OCI-LY7 (cell line): ENCODE data around the gene EIF3K. TPM values are rescaled to one million over a fixed set of nuclear protein-coding genes. Genes with fewer than 3 reads are reported as not detected.

ENCODE experiments used
- BruUV-seq: library from RNA; stranded (reverse); fragments of 400-500 nt; replicated peaks from 2 replicates; lab custom pipeline; 2021; lab: Mats Ljungman, UMichigan
- CTCF ChIA-PET: fragments of 300-600 bp; sonication (Branson Sonifier 250); formaldehyde crosslinking; loops from one replicate; lab custom pipeline; 2022; ENCODE audit warnings: antibody characterized with exemption; ENCODE audit not compliant: unreplicated experiment; lab: Charles Lee
- POLR2A ChIA-PET: fragments of 300-600 bp; sonication (Branson Sonifier 250); formaldehyde crosslinking; loops from one replicate; lab custom pipeline; 2022; ENCODE audit warnings: antibody characterized with exemption; lab: Charles Lee
- DNase-seq: peaks from one replicate; pipeline ENCODE4 v3.0.0-alpha.2; 2015; ENCODE audit warnings: low spot score
- H2AFZ ChIP-seq: fragments of 200-600 bp; sonication (generic), shearing (Covaris generic); 2 replicates; pipeline ENCODE4 v1.6.1; 2014; ENCODE audit warnings: mild to moderate bottlenecking, antibody characterized with exemption, low read length, moderate library complexity
- H3K27ac ChIP-seq: fragments of 200-600 bp; sonication (generic); 2 replicates; pipeline ENCODE4 v1.5.1; 2014; ENCODE audit warnings: mixed run types, low read depth, mild to moderate bottlenecking, moderate library complexity, low read length, inconsistent platforms; ENCODE audit not compliant: poor library complexity, severe bottlenecking
- H3K36me3 ChIP-seq: fragments of 200-600 bp; sonication (generic); 2 replicates; pipeline ENCODE4 v1.6.1; 2014; ENCODE audit warnings: mild to moderate bottlenecking, antibody characterized with exemption, low read length, moderate library complexity, mixed read lengths; ENCODE audit not compliant: insufficient read depth
- H3K4me1 ChIP-seq: fragments of 200-600 bp; sonication (generic); 2 replicates; pipeline ENCODE4 v1.5.1; 2014; ENCODE audit warnings: mild to moderate bottlenecking, low read length; ENCODE audit not compliant: insufficient read depth, poor library complexity, severe bottlenecking
- H3K4me2 ChIP-seq: fragments of 200-600 bp; sonication (generic); 2 replicates; pipeline ENCODE4 v1.6.1; 2014; ENCODE audit warnings: mild to moderate bottlenecking, low read length
- H3K4me3 ChIP-seq: fragments of 200-600 bp; sonication (generic); 2 replicates; pipeline ENCODE4 v1.5.1; 2014; ENCODE audit warnings: mild to moderate bottlenecking, low read depth, low read length; ENCODE audit not compliant: poor library complexity, severe bottlenecking
- H3K79me2 ChIP-seq: fragments of 200-600 bp; sonication (generic); 2 replicates; pipeline ENCODE4 v1.6.1; 2016; ENCODE audit warnings: low read depth, mild to moderate bottlenecking, low read length, moderate library complexity, mixed read lengths; ENCODE audit not compliant: insufficient read depth
- H3K9me2 ChIP-seq: fragments of 200-600 bp; sonication (generic); 2 replicates; pipeline ENCODE4 v1.6.1; 2016; ENCODE audit warnings: mild to moderate bottlenecking, low read length, mixed read lengths; ENCODE audit not compliant: insufficient read depth
- H3K9me3 ChIP-seq: fragments of 200-600 bp; sonication (generic); 2 replicates; pipeline ENCODE4 v1.6.1; 2014; ENCODE audit warnings: mild to moderate bottlenecking, mixed run types, low read length, mixed read lengths
- H4K20me1 ChIP-seq: fragments of 200-600 bp; sonication (generic); 2 replicates; pipeline ENCODE4 v1.6.1; 2014; ENCODE audit warnings: mild to moderate bottlenecking, antibody characterized with exemption, low read length, moderate library complexity, mixed read lengths; ENCODE audit not compliant: insufficient read depth
- EZH2phosphoT487 ChIP-seq: fragments of 200-600 bp; sonication (generic); IDR thresholded peaks from 2 replicates; pipeline ENCODE4 v1.6.1; 2018; ENCODE audit warnings: low read depth, borderline replicate concordance, mild to moderate bottlenecking, mixed run types, antibody characterized with exemption, low read length, moderate library complexity, mixed read lengths
- intact Hi-C: fragments of 100-400 bp; cut with micrococcal nuclease; formaldehyde crosslinking; loops from one replicate; pipeline ENCODE4 v1.10.0; 2022; ENCODE audit not compliant: unreplicated experiment
- total RNA-seq, 2 experiments: library from RNA; depleted of rRNA in 1 of 2; stranded (reverse); fragments of >200 nt in 1 of 2; shearing (Covaris generic) in 1 of 2; gene quantifications; 2 replicates each; pipeline ENCODE4 v1.2.3, GENCODE V29; 2014 to 2022
- TF ChIP-seq, protein P1 (sequence below): fragments of 200-600 bp; sonication (generic); conservative IDR thresholded peaks from 2 replicates; pipeline ENCODE4 v1.5.1; 2014; ENCODE audit warnings: mild to moderate bottlenecking, antibody characterized with exemption, low read length, moderate library complexity, mixed read lengths

EIF3K gene
- total RNA-seq, 2 experiments from 2014 or later, result 321 to 364 TPM

DNA sequence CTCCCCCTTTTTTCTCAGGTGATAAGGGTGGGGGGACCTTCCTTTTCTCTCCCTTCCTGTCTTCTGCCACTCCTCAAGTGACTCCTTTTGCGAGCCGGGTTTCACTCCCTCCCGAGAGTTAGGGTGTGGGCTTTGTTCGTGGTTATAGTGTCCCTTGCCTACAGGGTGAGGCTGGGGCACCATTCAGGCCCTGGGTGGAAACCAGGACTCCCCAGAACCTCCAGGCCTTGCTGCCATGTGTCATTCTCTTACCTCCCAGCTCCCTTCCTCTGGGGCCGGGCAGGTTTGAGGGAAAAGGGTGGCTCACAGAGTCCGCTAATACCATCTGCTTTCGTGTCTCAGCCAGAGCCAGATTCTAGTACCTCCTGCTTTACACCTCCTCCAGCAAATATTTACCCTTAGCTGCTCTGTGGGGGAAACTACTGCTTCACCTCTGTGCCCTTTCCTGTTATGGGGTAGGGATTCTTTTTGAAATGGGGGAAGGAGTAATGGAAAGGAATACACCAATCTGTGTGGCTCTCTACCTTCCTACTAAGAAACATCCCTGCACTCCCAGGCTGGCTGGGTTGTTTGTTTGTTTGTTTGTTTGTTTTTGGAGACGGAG, 31.3 kb downstream of the EIF3K start:
- no TSS peak for BruUV-seq
- CTCF ChIA-PET, result no interaction called here
- no peak overlapping the region for H3K27ac ChIP-seq
- no peaks in the 10 kb centered on the region for H3K9me2 ChIP-seq
- intact Hi-C loops, result no loop called here
- peaks cover 27% of the 10 kb centered on the region for H4K20me1 ChIP-seq
- H3K4me3 ChIP-seq, result peak overlapping the region; percentile 99
- TF ChIP-seq, protein P1, sequence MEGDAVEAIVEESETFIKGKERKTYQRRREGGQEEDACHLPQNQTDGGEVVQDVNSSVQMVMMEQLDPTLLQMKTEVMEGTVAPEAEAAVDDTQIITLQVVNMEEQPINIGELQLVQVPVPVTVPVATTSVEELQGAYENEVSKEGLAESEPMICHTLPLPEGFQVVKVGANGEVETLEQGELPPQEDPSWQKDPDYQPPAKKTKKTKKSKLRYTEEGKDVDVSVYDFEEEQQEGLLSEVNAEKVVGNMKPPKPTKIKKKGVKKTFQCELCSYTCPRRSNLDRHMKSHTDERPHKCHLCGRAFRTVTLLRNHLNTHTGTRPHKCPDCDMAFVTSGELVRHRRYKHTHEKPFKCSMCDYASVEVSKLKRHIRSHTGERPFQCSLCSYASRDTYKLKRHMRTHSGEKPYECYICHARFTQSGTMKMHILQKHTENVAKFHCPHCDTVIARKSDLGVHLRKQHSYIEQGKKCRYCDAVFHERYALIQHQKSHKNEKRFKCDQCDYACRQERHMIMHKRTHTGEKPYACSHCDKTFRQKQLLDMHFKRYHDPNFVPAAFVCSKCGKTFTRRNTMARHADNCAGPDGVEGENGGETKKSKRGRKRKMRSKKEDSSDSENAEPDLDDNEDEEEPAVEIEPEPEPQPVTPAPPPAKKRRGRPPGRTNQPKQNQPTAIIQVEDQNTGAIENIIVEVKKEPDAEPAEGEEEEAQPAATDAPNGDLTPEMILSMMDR, result no peak
- TF ChIP-seq EZH2phosphoT487, result no peak
- peaks cover 25% of the 10 kb centered on the region for H3K4me1 ChIP-seq
- peak overlapping the region; percentile 95 for H3K4me2 ChIP-seq
- H3K79me2 ChIP-seq, result peaks cover 69% of the 10 kb centered on the region
- no peak for DNase-seq
- H3K9me3 ChIP-seq, result no peaks in the 10 kb centered on the region
- POLR2A ChIA-PET, result interaction anchor here (0.6 kb wide), 1 partner anchor 204 kb away, joined by 5 read pairs; no protein-coding TSS in a partner anchor
- H2AFZ ChIP-seq, result no peak overlapping the region
- H3K36me3 ChIP-seq, result peaks cover 23% of the 10 kb centered on the region

DNA sequence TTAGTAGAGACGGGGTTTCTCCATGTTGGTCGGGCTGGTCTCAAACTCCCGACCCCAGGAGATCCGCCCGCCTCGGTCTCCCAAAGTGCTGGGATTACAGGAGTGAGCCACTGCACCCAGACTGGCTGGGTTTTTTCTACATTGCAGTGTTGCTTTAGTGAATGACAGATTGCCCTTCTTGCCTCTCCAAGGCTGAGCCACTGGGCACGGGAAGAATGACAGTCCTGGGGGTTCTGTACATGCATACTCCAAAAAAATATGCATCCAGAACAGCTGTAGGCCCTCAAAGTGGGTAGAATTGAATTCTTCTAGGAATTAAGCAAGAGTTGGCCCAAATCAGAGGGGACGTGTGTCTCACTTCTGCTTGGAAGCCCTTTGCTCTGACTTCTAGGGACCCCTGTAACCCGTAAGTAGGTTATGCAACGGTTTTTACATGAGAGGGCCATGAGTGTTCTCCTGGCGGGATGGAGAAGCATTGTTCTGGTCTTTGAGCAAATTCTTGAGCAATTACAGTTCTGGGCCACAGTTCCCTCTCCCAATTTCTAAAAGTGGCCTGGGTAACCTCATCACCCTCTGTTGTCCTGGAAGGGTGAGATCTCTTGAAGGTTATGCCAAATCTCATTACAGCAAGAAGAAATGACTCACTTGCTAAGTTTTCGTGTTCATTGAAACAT, 32.1 kb downstream of the EIF3K start:
- H3K4me1 ChIP-seq, result peaks cover 25% of the 10 kb centered on the region
- no peak overlapping the region for H3K4me3 ChIP-seq
- no peak overlapping the region for H2AFZ ChIP-seq
- no peaks in the 10 kb centered on the region for H3K9me3 ChIP-seq
- H3K79me2 ChIP-seq, result peaks cover 77% of the 10 kb centered on the region
- DNase-seq, result no peak
- no peaks in the 10 kb centered on the region for H3K9me2 ChIP-seq
- H3K36me3 ChIP-seq, result peaks cover 28% of the 10 kb centered on the region
- H3K27ac ChIP-seq, result no peak overlapping the region
- TF ChIP-seq, protein P1, result no peak
- no peak for TF ChIP-seq EZH2phosphoT487
- H3K4me2 ChIP-seq, result no peak overlapping the region
- CTCF ChIA-PET, result no interaction called here
- H4K20me1 ChIP-seq, result peaks cover 33% of the 10 kb centered on the region
- POLR2A ChIA-PET, result no interaction called here
- intact Hi-C loops, result no loop called here
- no TSS peak for BruUV-seq
